HG03442 (cell line): ENCODE results near the gene PABPC3.

Source experiments
- ATAC-seq: cut with Tn5 transposase; IDR thresholded peaks from one replicate; pipeline ENCODE4 v1.9.1; 2021; ENCODE audit warnings: mild to moderate bottlenecking, moderate library complexity; ENCODE audit not compliant: unreplicated experiment

Gene PABPC3

DNA sequence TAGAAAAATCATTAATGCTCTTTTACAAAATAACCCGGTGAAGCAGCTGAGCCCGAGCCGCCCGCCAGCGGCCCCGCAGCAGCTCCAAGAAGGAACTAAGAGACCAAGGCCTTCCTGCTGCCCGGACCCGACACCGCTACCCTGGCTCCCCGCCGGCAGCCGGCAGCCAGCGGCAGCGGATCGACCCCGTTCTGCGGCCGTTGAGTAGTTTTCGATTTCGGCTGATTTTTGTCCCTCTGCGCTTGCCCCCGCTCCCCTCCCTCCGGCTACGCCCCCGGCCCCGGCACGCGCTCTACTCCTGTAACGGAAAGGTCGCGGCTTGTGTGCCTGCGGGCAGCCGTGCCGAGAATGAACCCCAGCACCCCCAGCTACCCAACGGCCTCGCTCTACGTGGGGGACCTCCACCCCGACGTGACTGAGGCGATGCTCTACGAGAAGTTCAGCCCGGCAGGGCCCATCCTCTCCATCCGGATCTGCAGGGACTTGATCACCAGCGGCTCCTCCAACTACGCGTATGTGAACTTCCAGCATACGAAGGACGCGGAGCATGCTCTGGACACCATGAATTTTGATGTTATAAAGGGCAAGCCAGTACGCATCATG is at the start of gene PABPC3:
Gene PABPC3 (plus strand): TSS at position 286 of the 603 bp plus-strand sequence. CDS start 63 bp downstream, at position 349.
- ATAC-seq = no peak

DNA sequence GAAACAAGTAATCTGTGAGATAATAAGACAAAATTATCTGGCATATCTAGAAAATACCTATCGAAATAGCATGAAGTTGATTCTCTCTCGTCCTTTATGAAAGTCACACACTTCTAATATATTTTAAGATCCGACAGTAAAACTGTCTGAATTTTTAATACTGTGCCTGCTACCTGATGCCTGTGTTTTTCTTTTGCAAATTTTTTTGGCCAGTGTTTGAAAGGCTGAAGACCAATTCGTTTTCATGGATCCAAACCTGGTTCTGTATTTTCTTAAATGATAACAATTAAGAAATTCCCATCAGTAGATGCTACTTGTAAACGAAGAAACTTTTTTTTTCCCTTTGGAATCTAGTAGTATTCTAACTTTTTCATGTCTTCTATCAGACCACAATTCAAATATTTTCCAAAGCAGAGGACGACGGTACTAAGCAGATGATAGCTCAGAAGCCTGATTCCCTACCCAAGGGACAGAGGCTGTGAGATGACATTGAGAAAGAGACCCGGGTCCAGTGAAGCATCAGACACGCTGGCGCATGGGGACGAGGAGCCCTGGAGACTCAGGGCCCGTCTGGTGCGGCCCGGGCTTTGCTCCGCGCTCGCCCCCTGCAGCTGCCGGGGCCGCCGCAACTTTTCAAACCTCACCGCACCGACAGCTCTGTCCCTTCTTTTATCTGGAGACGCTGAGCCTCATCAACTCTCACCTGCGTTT is 49.5 kb upstream of the PABPC3 start:
- no peak for ATAC-seq

DNA sequence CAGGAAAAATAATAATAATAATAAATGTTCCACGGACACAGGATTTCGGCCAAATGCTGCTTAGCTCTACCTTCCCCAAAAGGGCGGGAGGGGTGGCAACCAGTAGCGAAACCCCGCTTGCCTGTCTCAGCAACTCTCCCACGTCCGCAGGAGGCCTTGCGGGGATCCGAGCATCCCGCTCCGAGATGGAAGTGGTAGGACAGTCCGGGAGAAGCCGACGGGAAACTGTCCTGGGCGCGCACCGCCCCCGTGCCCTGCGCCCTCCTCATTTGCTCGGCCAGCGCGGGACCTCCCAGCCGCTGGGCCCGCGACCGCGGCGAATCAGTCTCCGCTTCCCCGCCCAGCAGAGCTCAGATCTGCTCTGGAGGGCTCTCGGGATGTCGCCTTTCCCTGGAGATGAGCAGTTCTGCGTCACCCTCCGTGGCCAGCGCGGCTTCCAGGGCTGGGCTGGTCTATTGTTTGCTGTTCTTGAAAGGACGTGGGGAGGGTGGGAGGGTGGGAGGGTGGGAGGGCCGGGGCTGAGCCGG is 48.9 kb upstream of the PABPC3 start:
- ATAC-seq = no peak

DNA sequence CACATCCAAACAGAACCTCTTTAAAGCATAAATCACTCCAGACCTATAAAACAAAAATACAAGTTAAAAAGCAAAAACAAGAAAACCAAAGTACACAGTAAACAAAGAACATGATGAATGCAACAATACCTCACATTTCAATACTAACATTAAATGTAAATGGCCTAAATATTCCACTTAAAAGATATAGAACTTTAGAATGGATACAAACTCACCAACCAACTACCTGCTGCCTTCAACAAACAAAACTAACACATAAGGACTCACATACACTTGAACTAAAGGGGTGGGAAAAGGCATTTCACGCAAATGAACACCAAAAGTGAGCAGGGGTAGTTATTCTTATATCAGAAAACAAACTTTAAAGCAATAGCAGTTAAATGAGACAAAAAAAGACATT is 44.9 kb upstream of the PABPC3 start:
- no peak for ATAC-seq

DNA sequence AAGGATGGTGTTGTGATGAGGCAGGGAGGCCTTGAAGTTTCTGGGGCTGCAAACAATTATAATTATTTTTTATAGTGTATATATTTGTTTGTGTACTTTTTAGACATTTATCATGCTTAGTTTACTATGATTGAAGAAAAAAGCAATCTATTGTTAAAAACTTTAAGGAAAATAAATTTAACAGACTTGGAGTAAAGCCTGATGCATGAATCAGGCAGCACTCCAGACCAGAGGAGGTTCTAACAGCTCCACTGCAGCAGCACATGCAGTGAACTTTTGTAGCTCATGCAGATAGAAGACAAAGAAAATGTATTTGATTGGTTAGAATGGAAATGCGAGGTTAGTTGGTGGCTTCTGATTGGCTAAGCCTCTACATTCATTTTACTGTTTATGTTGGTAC is 36.8 kb upstream of the PABPC3 start:
- ATAC-seq = no peak

DNA sequence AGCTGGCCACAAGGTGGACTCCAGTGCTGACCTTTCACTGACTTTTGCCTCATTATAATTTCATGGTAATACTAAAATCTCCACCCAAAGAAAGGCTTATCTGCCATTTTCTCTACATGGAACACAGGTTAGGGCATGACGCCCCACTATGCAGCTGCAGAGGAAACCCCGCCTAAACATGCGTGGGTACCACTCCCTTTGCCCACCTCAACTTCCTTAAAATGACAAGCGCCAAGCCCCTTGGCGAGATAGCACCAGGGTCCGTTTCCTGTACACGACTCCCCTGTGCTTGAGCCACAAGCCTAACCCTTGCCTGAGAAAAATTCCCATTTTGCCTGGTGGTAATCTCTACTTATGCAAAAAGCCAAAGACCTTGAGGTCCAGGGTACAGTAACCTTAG is 36.0 kb upstream of the PABPC3 start:
- ATAC-seq = no peak

DNA sequence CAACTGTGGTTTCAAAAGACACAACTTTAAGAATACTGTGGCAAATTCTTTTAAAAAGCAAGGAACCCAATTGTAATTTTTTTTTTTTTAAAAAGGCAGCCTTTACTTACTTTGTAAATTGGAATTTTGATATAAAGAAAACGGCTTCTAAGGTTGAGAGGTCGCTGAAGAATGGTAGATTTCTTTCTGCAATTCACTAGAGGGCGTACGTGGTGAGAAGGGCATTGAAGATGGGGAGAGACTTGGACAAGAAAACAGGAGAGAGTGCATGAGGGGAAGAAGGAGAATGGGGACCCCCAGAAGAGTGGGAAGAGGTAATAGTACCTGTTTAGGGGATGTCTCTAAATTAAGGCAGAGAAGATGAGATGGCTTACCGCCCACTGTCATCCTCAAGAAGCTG is 33.5 kb upstream of the PABPC3 start:
- no peak for ATAC-seq

DNA sequence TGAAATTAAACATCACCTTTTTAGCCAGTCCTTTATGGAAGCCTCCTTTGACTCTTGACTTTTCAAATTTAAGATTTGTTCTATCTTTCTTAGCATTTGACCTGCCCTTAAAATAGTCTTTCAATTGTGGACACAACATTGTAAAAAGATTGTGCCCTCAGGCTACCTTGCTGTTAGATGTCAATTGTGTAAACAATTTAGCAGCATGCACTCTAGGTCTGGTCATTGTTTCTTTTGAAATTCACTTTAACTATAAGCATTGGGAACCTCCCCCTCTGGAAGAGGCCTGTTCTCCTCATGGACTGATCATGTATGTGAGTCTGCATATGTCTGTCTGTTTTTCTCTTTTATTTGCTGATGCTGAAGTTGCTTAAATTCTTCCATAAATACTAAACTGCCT is 31.5 kb upstream of the PABPC3 start:
- ATAC-seq = no peak

DNA sequence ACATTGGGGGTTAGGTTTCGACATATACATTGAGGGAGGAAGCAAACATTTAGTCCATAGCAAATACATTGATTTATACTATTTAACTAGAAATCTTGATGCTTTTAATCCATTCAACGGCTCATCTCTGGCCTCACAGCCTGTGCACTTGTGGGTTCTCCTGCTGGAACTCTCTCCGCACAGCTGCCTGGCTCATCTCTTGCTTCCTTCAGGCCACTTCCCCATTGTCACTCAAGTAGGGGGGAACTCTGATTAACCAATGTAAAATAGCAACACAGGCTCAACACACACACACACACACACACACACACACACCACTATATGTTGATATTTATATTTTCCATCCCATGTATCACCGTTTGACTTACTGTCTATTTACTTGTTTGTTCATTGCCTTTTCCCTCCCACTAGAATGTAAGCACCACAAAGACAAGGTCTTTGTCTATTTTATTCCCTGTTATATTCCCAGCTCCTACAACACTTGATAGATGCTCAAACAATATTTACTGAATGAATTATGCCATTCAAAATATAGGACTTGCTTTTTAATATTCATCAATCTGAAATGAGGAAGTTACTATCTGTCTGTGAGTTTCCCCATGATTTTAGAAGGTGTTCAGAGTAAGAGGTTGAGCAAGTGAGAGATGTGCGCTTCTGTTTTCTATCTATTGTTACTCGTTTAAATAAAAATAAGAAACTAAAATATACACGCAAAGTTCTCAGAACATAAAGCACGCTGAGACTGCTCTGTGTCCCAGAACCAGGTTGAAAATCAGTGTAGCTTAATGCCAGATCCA is 29.8 kb upstream of the PABPC3 start:
- no peak for ATAC-seq

DNA sequence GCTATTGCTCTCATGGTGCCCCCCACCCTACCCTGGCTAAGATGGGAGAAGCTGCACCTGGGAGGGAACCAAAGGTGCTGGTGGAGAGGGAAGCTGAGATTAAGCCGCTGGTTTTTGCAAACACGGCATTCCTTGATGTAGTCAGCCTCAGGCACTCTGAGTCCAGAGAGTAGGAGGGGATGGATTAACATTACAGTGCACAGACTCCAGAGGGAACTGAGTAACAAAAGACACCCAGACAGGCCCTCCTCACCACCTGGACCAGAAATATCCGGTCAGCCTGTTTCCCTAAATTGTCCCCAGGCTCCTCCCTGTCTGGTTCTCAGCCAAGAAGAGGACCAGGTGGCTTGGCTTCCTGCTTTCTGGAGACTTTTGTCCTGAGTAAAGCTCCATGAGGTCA is 28.9 kb upstream of the PABPC3 start:
- ATAC-seq = no peak

DNA sequence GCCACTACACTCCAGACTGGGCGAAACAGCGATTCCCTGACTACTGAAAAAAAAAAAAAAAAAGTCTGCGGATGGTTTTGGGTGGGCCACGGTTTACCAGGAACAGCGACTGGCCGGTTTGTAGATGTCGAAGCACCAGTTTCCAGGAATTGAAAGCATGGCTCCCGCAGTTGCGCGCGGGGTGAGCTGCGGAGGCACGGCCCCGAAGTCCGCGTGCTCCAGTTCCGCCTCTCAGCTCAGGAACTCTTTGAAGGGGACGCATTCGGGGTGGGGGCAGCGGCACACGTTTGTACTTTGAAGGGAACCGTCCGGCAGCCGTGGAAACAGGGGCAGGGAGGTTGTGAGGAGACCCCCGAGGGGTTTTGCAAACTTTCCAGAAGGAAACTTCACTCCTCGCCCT is 27.1 kb upstream of the PABPC3 start:
- no peak for ATAC-seq

DNA sequence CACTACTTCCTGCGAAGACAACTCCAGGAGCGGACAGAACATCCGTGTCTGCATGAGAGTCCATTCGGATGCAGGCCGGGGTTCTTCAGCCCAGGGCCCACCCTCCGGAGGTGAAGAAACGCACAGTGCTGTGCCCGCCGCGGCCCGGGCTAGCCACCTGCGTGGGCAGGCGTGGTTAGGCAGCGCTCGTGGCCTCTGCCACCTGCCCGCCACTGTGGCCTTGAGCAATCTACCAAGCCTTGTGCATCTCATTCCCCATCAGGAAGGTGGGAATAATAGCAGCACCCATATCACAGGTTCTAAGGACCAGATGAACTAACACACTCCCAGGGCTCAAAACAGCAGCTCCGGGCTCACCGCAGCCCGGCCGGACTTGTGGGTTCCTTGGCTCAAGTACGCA is 26.7 kb upstream of the PABPC3 start:
- ATAC-seq = no peak

DNA sequence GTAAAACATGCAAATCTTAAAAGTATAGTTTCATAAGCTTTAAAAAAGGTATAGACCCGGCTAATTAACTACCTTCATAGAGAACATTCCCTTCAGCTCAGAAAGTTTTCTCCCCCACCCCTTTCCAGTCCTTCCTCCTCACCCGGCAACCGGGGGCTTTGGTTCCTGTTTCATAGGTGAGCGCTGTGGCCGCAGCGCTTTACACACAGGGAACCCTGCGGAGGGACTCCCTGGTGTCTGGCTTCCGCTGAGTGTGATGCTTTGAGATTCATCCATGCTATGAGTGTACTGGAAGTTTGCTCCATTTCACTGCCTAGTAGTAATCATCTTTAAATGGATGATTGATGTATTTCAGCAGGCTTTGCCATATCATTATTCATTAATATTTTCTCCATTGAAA is 26.0 kb upstream of the PABPC3 start:
- ATAC-seq = no peak

DNA sequence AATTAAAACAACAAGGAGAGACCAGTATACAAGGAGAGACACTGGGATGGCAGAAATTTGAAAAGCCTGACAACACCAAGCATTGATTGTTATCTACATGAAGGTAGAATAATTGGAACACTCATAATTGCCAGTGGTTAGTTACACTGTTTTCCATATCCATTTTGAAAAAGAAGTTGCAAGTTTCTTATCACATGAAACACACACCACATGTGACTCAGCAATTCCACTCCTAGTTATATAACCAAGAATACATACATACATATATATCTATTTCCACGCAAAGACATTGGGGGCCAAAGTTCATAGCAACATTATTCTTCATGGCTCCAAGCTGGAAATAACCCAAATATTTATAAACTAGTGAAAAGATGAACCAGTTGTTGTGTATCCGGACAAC is 15.2 kb upstream of the PABPC3 start:
- no peak for ATAC-seq

DNA sequence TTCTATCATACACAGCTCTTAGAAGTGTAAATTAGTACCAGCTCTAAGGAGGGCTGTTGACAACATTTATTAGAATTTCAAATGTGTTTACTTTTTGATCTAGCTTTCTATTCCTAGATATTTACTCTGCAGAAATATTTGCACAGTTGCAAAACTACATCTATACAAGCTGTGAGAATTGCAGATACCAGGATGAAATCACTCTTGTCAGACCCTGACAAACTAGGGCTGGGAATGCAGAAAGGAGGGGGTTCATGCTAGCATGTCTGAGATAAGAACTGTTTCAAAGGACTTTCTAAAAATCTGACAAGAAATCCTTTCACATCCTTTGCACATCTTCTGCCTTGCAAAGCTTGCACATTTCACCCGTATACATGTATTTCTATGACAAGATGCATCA is 11.8 kb upstream of the PABPC3 start:
- ATAC-seq = no peak

DNA sequence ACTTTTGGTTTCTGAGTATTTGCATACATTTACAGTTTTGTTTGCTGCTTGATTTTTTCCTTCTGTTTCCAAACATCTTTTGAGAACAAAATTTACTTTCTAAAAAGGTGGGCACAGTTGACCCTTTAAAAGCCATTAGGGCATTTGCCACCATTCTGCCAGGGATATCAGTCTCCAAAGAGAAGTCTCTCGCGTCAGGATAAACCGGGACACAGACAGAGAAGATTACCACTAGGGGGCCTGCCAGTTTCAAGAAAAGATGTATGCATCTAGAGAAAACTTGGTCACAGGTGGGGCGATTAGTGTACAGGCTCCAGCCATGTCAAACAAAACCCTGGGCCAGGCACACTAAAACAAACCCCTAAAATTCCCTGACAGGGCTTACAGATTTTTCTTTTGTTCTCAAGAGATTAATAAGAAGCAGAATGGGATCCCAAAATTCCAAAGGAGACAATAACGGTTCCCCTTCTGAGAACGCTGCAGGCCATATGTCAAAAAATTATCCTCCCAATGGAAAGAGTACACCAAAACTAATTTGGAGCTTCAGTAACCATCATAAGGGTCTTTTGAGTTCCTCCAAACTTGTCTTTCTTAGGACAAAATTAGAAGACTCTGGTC is 10.7 kb upstream of the PABPC3 start:
- no peak for ATAC-seq

DNA sequence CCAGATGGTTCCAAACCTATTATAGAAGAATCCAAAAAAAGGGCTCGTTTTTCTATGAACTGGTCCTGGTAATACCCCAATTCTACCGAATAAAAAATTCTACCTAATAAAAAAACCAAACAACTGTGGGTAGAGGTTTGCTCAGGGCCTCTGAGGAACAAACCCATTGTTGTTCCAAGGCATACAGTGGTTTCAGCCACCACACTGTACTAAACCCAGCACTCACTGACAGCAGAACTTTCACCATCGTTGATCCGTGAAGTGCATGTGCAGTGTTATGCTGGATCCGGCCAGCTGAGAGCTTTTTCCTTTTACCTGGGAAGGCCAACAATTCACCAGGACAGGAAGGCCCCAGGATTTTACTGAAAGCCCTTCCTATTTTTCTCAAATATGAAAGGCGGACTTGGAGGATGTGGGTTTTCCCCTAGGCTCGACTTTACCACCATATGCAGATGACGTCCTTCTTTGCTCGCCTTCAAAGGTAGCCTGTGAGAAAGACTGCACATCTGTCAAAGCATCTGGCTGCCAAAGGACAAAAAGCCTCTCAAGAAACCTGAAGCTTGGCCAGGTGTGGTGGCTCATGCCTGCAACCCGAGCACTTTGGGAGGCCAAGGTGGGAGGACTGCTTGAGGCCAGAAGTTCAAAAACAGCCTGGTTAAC is 7.2 kb upstream of the PABPC3 start:
- no peak for ATAC-seq

DNA sequence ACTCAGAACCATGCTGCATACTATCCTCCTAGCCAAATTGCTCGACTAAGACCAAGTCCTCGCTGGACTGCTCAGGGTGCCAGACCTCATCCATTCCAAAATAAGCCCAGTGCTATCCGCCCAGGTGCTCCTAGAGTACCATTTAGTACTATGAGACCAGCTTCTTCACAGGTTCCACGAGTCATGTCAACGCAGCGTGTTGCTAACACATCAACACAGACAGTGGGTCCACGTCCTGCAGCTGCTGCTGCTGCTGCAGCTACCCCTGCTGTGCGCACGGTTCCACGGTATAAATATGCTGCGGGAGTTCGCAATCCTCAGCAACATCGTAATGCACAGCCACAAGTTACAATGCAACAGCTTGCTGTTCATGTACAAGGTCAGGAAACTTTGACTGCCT is 1.5 kb downstream of the PABPC3 start:
- no peak for ATAC-seq

DNA sequence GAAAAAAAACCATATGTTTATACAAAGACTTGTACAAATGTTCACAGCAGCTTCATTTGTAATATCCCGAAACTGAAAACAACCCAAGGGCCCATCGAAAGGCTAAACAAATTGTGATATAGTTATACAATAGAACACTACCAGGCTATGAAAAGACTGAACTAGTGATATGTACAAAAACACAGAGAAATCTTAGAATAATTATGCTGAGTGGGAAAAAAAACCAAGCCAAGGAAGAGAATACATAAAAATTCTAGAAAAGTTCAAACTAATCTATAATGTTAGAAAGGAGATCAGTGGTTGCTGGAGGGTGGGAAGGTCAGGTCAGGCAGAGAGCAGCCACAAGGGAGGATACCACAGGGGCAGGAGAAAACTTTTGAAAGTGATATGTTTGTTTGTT is 7.8 kb downstream of the PABPC3 start:
- no peak for ATAC-seq

DNA sequence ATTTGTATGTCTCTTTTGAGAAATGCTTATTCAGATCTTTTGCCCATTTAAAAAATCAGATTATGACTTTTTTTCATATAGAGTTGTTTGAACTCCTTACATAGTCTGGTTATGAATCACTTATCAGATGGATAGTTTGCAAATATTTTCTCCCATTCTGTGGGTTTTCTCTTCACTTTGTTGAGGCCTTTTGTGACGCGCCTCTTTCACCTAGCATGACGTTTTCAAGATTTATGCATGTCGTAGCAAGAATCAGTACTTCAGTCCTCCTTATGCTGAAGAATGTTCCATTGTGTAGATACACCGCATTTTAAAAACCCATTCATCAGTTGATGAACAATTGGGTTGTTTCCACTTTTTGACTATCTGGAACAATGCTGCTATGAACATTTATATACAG is 13.4 kb downstream of the PABPC3 start:
- ATAC-seq = no peak
